Stimulated activated CD8-positive, alpha-beta memory T cell treated with anti-CD3 and anti-CD28 coated beads, Interleukin-7, amount 100 ng/mL, for 24 hours (primary cell): ENCODE data around the gene MYBBP1A.

Experiments used
- DNase-seq: peaks from one replicate; pipeline ENCODE4 v3.0.0-alpha.2; 2020; ENCODE audit warnings: low read depth

The MYBBP1A gene

GRCh38 chr17:4519361-4519788, 35.8 kb downstream of the MYBBP1A start:
- DNase-seq, result no peak

GRCh38 chr17:4518901-4519300, 36.3 kb downstream of the MYBBP1A start:
- no peak for DNase-seq

GRCh38 chr17:4516735-4517134, 38.4 kb downstream of the MYBBP1A start:
- no peak for DNase-seq

GRCh38 chr17:4515501-4515900, 39.7 kb downstream of the MYBBP1A start:
- no peak for DNase-seq

GRCh38 chr17:4514779-4515178, 40.4 kb downstream of the MYBBP1A start:
- DNase-seq, result no peak

- no peak for DNase-seq
Observed at GRCh38 chr17:4514206-4514605, 41.0 kb downstream of the MYBBP1A start.

- DNase-seq, result no peak
Observed at GRCh38 chr17:4513113-4514032, 41.8 kb downstream of the MYBBP1A start.

GRCh38 chr17:4512156-4513112, 42.8 kb downstream of the MYBBP1A start:
- no peak for DNase-seq

- DNase-seq, result no peak
Observed at GRCh38 chr17:4511199-4511932, 43.8 kb downstream of the MYBBP1A start.

- no peak for DNase-seq
Observed at GRCh38 chr17:4510618-4510941, 44.6 kb downstream of the MYBBP1A start.

- DNase-seq, result no peak
Observed at GRCh38 chr17:4509923-4510617, 45.1 kb downstream of the MYBBP1A start.

- no peak for DNase-seq
Observed at GRCh38 chr17:4509401-4509800, 45.8 kb downstream of the MYBBP1A start.

- no peak for DNase-seq
Observed at GRCh38 chr17:4508207-4508606, 47.0 kb downstream of the MYBBP1A start.

- DNase-seq, result no peak
Observed at GRCh38 chr17:4507361-4508111, 47.6 kb downstream of the MYBBP1A start.

GRCh38 chr17:4506892-4507291, 48.3 kb downstream of the MYBBP1A start:
- DNase-seq, result no peak

- no peak for DNase-seq
Observed at GRCh38 chr17:4506175-4506813, 48.9 kb downstream of the MYBBP1A start.

GRCh38 chr17:4505187-4505586, 50.0 kb downstream of the MYBBP1A start:
- no peak for DNase-seq

- DNase-seq, result no peak
Observed at GRCh38 chr17:4504188-4504587, 51.0 kb downstream of the MYBBP1A start.

GRCh38 chr17:4503283-4504025, 51.7 kb downstream of the MYBBP1A start:
- DNase-seq, result no peak
